Transverse colon (tissue), 4 donors: ENCODE data around the gene GNB1.

Source experiments
- CTCF ChIP-seq, 5 experiments: fragments of 200-600 bp in 3 of 5; fragments of 450-650 bp in 2 of 5; sonication (generic) in 3 of 5; IDR thresholded peaks; 1 replicate in 2 of 5; 2 replicates in 3 of 5; pipeline ENCODE4 v1.5.1; 2016 to 2017; ENCODE audit warnings: antibody characterized with exemption in 5 of 5, inconsistent platforms in 3 of 5, mild to moderate bottlenecking in 2 of 5, moderate library complexity in 1 of 5
- POLR2A ChIP-seq: fragments of 450-650 bp; IDR thresholded peaks from one replicate; pipeline ENCODE4 v1.6.1; 2016; ENCODE audit warnings: antibody characterized with exemption, mild to moderate bottlenecking, moderate library complexity
- POLR2AphosphoS5 ChIP-seq, 3 donors: sonication (generic); formaldehyde crosslinking; IDR thresholded peaks; one replicate each; pipeline ENCODE4 v1.6.1; 2016; ENCODE audit warnings: antibody characterized with exemption in 3 of 3

DNA sequence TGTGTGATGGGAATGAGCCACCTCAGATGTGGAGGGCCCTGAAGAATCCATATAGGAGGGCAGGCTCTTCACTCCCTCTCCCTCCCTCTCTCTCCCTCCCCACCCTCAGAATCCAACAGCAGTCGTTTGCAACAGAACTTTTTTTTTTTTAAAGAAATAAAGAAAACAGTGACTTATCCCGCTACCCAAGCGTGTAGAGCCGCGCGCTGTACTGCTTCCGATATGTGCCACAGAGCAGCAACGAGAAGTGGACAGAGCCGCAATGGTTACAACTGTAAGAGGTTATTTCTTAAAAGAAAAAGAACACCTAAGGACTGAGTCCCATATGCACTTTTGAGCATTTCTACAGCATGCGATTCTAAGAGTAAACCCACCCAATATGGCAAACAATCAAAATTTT lies 105.2 kb downstream of the GNB1 start:
- TF ChIP-seq CTCF (IDR thresholded peaks at IDR 0.05) (no peak), POLR2A (no peak), POLR2AphosphoS5 (IDR thresholded peaks at IDR 0.05) (no peak)
